ENCODE data around the gene VDAC2. TPM values are rescaled to one million over a fixed set of nuclear protein-coding genes. Genes with fewer than 3 reads are reported as not detected.
A peak's percentile ranks its signal among the peaks of the same experiment; 100 is the strongest.

The VDAC2 gene, protein sequence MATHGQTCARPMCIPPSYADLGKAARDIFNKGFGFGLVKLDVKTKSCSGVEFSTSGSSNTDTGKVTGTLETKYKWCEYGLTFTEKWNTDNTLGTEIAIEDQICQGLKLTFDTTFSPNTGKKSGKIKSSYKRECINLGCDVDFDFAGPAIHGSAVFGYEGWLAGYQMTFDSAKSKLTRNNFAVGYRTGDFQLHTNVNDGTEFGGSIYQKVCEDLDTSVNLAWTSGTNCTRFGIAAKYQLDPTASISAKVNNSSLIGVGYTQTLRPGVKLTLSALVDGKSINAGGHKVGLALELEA
- total RNA-seq: 124 TPM

GRCh38 chr10:75210282-75211006, at the start of gene VDAC2:
Gene VDAC2 (plus strand): TSS chr10:75210796. CDS start chr10:75211159, 363 bp downstream.
- DNase-seq (ENCODE audit: low spot score): peak; percentile 92

- no peak for DNase-seq (ENCODE audit: low spot score)
Measured at GRCh38 chr10:75165684-75166622, 44.6 kb upstream of the VDAC2 start.

- no peak for DNase-seq (ENCODE audit: low spot score)
Measured at GRCh38 chr10:75166623-75166972, 44.0 kb upstream of the VDAC2 start.

- DNase-seq (ENCODE audit: low spot score): no peak
Measured at GRCh38 chr10:75168275-75168674, 42.3 kb upstream of the VDAC2 start.

DNA sequence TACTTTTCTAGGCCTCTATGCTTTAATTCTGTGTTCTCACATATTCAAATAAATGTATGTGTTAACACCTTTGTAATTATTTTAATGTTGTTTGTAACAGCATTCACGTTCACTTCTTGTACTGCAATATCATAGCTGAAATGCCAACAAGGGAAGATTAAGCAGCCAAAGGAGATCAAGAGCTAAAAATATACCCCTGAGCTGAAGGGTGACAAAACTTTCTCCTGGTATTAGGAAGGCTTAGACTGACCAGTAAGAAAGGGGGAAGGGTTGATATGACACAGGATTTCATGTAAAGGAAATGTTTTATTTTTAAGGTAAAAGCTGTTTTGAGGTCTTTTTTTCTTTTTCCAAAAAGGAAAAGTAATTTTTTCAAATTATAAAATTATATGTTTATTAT, 40.4 kb upstream of the VDAC2 start:
- DNase-seq (ENCODE audit: low spot score): no peak

GRCh38 chr10:75175046-75175445, 35.5 kb upstream of the VDAC2 start:
- no peak for DNase-seq (ENCODE audit: low spot score)

DNA sequence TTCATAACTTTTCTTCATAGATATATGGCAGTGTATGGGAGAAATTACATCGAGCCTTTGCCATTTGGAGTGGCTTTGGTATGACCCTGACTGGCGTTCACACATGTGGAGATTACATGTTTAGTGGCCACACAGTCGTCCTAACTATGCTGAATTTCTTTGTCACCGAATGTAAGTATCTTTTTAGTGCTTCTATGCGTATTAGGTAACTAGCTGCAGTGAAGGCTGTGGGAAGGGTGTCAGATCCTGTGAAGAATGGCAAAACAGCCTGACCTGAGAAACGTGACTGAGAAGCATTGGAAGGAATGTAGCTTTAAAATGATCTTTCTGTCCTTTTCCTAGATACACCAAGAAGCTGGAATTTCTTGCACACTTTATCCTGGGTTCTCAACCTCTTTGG, 34.5 kb upstream of the VDAC2 start:
- DNase-seq (ENCODE audit: low spot score): no peak

DNA sequence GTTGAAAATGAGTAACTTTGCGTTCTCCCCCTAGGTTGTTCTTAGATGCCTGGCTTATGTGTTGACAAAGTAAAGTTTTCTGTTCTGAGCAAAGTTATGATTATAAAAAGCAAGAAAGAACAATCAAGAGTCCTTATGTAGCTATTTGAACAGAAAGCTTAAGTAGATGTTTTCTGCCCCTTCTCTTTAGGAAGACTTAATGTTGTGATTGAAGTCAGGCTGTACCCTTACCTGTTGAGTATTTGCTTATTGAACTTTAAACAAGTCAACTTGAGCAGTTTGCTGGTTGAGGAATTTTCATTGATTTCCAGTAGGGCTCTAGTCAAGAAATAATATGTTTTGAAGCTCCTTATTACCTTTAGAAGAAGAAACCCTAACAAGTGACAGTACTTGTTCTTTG, 33.9 kb upstream of the VDAC2 start:
- no peak for DNase-seq (ENCODE audit: low spot score)

DNA sequence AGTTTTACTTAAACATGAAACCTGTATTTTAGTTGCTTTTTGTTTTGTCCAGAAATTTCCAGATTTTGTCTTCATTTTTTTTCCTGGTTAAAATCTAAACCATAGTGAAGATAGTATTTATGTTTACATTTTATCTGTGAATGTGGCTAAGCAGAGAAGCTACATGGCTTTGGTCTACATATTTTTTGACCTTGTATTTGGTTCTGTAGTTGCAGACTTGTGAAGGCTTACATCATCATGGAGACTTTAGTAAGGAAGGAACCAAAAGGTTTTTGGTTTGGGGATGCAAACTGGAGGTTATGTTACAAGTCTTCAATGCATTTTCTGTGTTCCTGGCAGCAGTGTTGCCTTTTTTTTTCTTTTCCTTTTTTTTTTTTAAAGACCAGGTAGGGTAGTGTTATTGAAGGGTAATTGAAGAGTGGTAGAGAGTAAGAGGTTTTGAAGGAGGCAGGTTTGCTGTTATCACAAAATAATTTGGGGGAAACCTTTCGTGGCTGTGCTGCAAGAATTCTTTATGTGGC, 30.9 kb upstream of the VDAC2 start:
- DNase-seq (ENCODE audit: low spot score): no peak

DNA sequence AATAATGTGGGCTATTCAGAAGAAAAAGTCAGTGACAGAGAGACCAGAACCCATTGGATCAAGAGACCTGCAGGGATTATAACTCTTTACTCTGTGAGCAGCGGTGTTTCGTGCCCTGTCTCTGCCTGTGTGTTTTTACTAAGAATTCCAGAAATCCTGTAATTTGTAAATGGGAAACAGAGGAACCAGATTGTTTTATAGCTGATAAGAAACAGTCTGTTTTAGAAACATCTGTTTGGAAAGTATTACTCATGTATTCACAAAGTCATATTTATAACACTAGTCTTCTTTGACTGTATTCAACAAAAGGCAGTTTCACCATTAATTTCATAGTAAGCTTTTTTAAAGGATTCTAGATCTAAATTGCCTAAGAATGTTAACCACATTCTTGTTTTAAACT, 30.0 kb upstream of the VDAC2 start:
- DNase-seq (ENCODE audit: low spot score): no peak

DNA sequence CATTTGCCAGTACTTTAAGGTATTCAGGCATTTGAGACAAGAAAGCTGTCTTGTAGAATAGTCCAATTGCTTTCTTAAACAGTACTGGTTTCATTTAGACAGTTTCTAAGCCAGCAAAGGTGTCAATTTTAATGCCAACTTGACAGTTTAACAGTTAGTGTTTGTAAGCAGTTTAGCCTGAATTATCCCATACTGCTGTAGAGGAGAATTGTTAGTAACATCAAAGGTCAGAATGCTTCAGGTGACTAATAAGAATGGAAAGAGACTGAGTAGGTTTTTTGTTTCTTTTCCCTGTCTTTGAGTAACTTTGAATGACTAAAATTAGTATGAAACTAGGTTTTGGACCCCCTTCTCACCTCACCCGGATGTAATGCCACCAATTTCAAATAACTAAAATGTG, 29.5 kb upstream of the VDAC2 start:
- no peak for DNase-seq (ENCODE audit: low spot score)

DNA sequence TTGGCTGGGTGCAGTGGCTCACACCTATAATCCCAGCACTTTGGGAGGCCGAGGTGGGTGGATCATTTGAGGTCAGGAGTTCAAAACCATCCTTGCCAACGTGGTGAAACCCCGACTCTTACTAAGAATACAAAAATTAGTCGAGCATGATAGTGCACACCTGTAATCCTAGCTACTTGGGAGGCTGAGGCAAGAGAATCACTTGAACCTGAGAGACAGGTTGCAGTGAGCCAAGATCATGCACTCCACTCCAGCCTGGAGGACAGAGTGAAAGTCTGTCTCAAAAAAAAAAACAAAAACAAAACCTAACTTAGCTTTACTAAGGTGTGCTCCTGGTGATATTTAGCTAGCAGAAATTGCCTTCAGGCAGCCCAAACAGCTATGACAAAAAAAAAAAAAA, 24.3 kb upstream of the VDAC2 start:
- DNase-seq (ENCODE audit: low spot score): peak; percentile 9

DNA sequence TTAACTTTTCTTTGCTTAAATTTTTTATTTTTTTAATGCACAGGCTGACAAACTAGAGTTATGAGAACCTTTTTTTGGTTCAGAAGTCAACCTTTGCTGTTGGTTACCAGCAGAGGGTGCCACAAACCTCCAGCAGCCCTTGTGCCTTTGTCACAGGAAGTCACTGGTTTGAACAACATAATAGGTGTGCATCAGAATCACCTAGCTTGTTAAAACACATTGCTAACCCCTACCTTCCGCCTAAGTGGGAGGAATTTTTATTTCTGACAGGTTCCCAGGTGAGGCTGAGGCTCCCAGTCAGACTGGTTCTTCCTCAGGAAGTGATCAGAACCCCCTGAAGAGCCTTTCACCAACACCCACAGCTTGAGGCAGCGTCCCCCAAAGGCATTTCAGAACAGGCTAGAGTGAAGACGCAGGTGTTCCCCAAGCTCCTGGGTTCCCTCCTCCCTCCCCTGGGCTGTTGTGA, 22.6 kb upstream of the VDAC2 start:
- DNase-seq (ENCODE audit: low spot score): peak; percentile 72

- peak; percentile 35 for DNase-seq (ENCODE audit: low spot score)
Measured at GRCh38 chr10:75188522-75188921, 22.1 kb upstream of the VDAC2 start.

DNA sequence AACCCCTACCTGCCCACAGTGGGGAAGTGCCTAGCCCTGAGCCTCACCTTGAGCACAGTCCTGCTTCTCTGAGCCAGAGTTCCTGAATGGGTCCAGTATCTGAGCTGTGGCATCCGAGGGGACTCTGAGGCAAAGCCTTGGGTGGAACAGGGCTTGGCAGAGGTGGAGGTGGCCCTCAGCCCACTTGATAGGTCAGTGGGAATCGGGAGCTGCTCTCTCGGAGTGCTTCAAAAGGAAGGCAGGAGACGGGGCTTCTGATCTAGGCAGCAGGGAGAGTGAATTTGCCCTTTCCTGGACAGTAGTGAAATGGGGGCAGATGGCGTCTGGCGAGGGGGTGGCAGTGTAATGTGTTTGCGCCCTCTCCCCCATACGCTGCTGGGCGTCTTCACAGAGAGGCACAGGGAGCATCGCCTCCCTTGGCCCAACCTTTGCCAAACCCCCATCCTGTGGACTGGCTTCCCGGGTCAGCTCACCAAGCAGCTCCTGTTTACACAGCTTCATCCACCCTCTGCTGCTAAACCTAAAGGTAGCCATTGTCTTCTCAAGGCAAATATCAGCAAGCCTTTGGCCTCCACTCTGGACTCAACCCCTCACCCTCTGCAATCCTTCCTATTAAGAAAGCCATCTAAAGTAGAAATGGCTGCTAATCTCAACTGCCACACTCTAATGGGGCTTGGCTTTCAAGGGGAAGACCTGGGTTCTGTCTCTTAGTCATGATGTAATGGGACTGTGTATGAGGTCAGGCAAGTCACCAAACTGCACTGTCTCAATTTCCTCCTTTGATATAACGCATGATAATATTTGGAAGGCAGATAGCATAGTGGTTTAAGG, 21.1 kb upstream of the VDAC2 start:
- peak; percentile 37 for DNase-seq (ENCODE audit: low spot score)

GRCh38 chr10:75191821-75192568, 18.6 kb upstream of the VDAC2 start:
- peak; percentile 73 for DNase-seq (ENCODE audit: low spot score)

- peak; percentile 9 for DNase-seq (ENCODE audit: low spot score)
Measured at GRCh38 chr10:75194625-75195024, 16.0 kb upstream of the VDAC2 start.

DNA sequence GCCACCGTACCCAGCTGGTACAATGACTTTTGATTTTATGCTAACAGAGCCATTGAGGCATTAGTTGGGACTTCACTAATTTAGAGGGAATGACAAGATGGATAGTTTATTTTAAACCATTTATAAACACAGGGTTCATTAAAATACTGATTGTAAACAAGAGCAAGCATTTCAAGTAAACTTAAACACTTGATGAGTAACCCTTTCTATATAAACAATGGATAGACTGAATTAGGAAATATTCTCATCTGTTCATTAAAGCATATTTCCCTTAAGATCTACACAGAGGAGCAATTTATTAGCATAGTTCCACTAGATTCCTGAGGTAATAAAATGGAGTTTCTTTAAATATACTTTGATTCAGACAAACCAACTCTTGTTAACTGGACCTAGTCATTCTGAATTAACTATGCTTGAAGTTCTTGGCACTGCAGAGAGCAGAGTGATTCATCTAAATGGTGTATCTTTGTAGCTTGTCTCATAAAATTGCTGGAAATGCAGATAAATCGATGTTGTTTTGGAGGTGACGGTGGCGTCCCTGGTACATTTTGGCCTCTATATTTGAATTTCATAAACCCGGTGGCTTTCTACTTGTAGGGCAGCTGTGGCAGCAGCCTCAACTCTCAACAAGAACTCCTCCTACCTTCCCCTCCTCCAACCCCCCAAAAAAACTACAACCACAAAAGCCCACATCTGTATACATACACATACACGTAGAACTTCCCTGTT, 15.4 kb upstream of the VDAC2 start:
- DNase-seq (ENCODE audit: low spot score): no peak

DNA sequence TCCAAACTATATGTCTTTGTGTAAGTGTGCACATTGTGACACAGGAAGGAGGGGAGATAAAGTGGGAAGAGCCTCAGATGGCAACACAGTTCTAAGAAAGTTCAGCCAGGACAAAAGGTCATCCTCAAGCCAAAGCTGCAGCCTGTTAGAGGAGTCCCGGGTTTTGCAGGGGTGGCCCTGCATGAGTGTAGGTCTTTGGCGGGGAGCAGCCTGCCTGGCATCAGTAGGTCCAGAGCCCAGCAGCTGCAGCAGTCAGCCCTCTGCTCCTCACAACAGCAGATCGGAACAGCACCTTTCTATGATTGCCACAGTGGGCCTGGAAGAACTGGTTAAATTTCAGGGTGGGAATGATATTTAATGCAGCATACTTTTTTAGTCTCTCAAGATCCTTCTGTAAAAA, 13.5 kb upstream of the VDAC2 start:
- DNase-seq (ENCODE audit: low spot score): peak; percentile 27

DNA sequence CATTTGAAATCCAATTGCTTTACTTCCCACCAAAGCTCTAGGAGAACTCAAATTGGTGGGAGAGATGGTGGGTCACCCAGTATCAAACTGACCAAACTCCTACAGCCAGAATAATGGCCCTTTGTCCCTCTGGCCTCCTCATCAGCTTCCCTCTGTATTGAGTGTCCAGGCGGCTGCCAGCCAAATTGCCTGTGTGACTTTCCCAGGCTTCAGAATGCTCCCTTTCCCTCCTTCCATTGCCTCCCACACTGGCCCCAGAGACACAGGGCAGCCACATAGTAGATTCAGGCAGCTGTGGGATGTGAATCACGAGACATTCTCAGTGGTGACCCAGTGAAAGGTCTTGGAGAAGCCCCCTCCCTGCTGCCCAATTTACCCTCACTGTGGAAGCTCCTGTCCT, 12.7 kb upstream of the VDAC2 start:
- peak; percentile 22 for DNase-seq (ENCODE audit: low spot score)

All from ureter (tissue), 1 donor.